Mesenchymal stem cell (in vitro differentiated cells and primary cell): Measurements from ENCODE around the gene TMEM272.
"Not testable (repeated sequence)": the region's sequence is repeated elsewhere in the genome, so short reads cannot be mapped to it uniquely, and the experiment has no call there.

Source experiments
- DNase-seq: peaks from one replicate; pipeline ENCODE4 v3.0.0-alpha.2; 2013
- H2AFZ ChIP-seq: one replicate; pipeline ENCODE4 v1.6.1; 2013; ENCODE audit warnings: low read depth, mild to moderate bottlenecking, control low read depth, inconsistent platforms, low read length, moderate library complexity
- H2AK5ac ChIP-seq: 2 replicates; pipeline ENCODE4 v1.6.1; 2013; ENCODE audit warnings: low read length, moderate library complexity, mild to moderate bottlenecking, inconsistent platforms; ENCODE audit not compliant: severe bottlenecking
- H2BK120ac ChIP-seq: one replicate; pipeline ENCODE4 v1.6.1; 2013; ENCODE audit warnings: low read depth, mild to moderate bottlenecking, inconsistent platforms, low read length, moderate library complexity
- H2BK12ac ChIP-seq, 2 experiments: one replicate each; pipeline ENCODE4 v1.6.1; 2013; ENCODE audit warnings: inconsistent platforms in 2 of 2, low read length in 2 of 2, mild to moderate bottlenecking in 2 of 2, moderate library complexity in 2 of 2, control low read depth in 1 of 2
- H2BK15ac ChIP-seq: one replicate; pipeline ENCODE4 v1.6.1; 2013; ENCODE audit warnings: mild to moderate bottlenecking, low read depth, inconsistent platforms; ENCODE audit not compliant: poor library complexity, severe bottlenecking
- H2BK5ac ChIP-seq: 2 replicates; pipeline ENCODE4 v1.6.1; 2013; ENCODE audit warnings: low read depth, mild to moderate bottlenecking, low read length, control low read depth, inconsistent platforms; ENCODE audit not compliant: poor library complexity, severe bottlenecking
- H3K14ac ChIP-seq, 2 experiments: one replicate each; pipeline ENCODE4 v1.6.1; 2013; ENCODE audit warnings: inconsistent platforms in 2 of 2, low read length in 2 of 2, control low read depth in 1 of 2, mild to moderate bottlenecking in 1 of 2, moderate library complexity in 1 of 2
- H3K18ac ChIP-seq, 2 experiments: one replicate each; pipeline ENCODE4 v1.6.1; 2013; ENCODE audit warnings: inconsistent platforms in 2 of 2, low read length in 2 of 2, control low read depth in 1 of 2, low read depth in 1 of 2, mild to moderate bottlenecking in 1 of 2
- H3K23ac ChIP-seq, 2 experiments: one replicate each; pipeline ENCODE4 v1.6.1; 2013; ENCODE audit warnings: inconsistent platforms in 2 of 2, low read length in 2 of 2, mild to moderate bottlenecking in 2 of 2, moderate library complexity in 2 of 2, control low read depth in 1 of 2
- H3K27ac ChIP-seq: 2 replicates; pipeline ENCODE4 v1.5.1; 2013; ENCODE audit warnings: mild to moderate bottlenecking, moderate library complexity, low read length, control low read depth, inconsistent platforms; ENCODE audit not compliant: poor library complexity, severe bottlenecking
- H3K27me3 ChIP-seq, 2 experiments: 2 replicates each; pipeline versions ENCODE4 v1.6.1 to v1.7.0; 2013; ENCODE audit warnings: low read length in 2 of 2, mild to moderate bottlenecking in 2 of 2, moderate library complexity in 2 of 2, control low read depth in 1 of 2, inconsistent platforms in 1 of 2; ENCODE audit not compliant: control insufficient read depth in 1 of 2, insufficient read depth in 1 of 2
- H3K36me3 ChIP-seq, 2 experiments: 2 replicates each; pipeline versions ENCODE4 v1.6.1 to v1.7.0; 2013; ENCODE audit warnings: low read length in 2 of 2, control low read depth in 1 of 2, inconsistent platforms in 1 of 2, low read depth in 1 of 2, mild to moderate bottlenecking in 1 of 2; ENCODE audit not compliant: insufficient read depth in 2 of 2, control insufficient read depth in 1 of 2
- H3K4ac ChIP-seq, 2 experiments: one replicate each; pipeline ENCODE4 v1.6.1; 2013; ENCODE audit warnings: inconsistent platforms in 2 of 2, low read length in 2 of 2, mild to moderate bottlenecking in 2 of 2, moderate library complexity in 2 of 2, control low read depth in 1 of 2, low read depth in 1 of 2
- H3K4me1 ChIP-seq: 2 replicates; pipeline ENCODE4 v1.6.1; 2013; ENCODE audit warnings: low read depth, low read length, control low read depth; ENCODE audit not compliant: control insufficient read depth, insufficient read depth
- H3K4me2 ChIP-seq: 2 replicates; pipeline ENCODE4 v1.6.1; 2013; ENCODE audit warnings: low read length, mild to moderate bottlenecking, inconsistent platforms; ENCODE audit not compliant: poor library complexity, severe bottlenecking
- H3K4me3 ChIP-seq, 2 experiments: 2 replicates each; pipeline versions ENCODE4 v1.5.1 to v1.7.0; 2013; ENCODE audit warnings: low read length in 2 of 2, mild to moderate bottlenecking in 2 of 2, control low read depth in 1 of 2, low read depth in 1 of 2; ENCODE audit not compliant: insufficient read depth in 1 of 2
- H3K79me1 ChIP-seq: replicated peaks from 2 replicates; pipeline ENCODE4 v1.6.1; 2013; ENCODE audit warnings: mild to moderate bottlenecking, control low read depth, low read length, inconsistent platforms; ENCODE audit not compliant: poor library complexity, severe bottlenecking
- H3K9ac ChIP-seq: 2 replicates; pipeline ENCODE4 v1.7.0; 2013; ENCODE audit warnings: mild to moderate bottlenecking, low read length, moderate library complexity
- H3K9me3 ChIP-seq: 2 replicates; pipeline ENCODE4 v1.7.0; 2013; ENCODE audit warnings: mild to moderate bottlenecking, low read length; ENCODE audit not compliant: control insufficient read depth
- H4K8ac ChIP-seq: one replicate; pipeline ENCODE4 v1.6.1; 2013; ENCODE audit warnings: inconsistent platforms, mild to moderate bottlenecking, low read length, moderate library complexity
- H4K91ac ChIP-seq: one replicate; pipeline ENCODE4 v1.6.1; 2013; ENCODE audit warnings: mild to moderate bottlenecking, low read length, inconsistent platforms
- WGBS: methylation state at CpG from one replicate; pipeline ENCODE4 v1.1.7; 2013; ENCODE audit warnings: mixed read lengths; 5-methylcytosine and 5-hydroxymethylcytosine counted together

Gene TMEM272

GRCh38 chr13:51825165-51825592, 19.8 kb downstream of the TMEM272 start:
- Histone ChIP-seq H3K4me2 (no peak overlapping the region), H3K27me3 (peaks cover 45 to 60% of the 10 kb centered on the region in 2 experiments), H4K91ac (no peak overlapping the region), H3K4me1 (no peaks in the 10 kb centered on the region), H2BK12ac (no peak overlapping the region), H3K23ac (no peak overlapping the region), H3K4ac (no peak overlapping the region), H3K14ac (no peak overlapping the region), H2AFZ (no peak overlapping the region), H3K4me3 (no peak overlapping the region), H2BK15ac (no peak overlapping the region), H3K18ac (no peak overlapping the region), H3K27ac (no peak overlapping the region), H3K79me1 (no peaks in the 10 kb centered on the region), H3K9ac (no peak overlapping the region), H2BK120ac (no peak overlapping the region), H4K8ac (no peak overlapping the region), H3K36me3 (no peaks in the 10 kb centered on the region), H2AK5ac (no peak overlapping the region), H2BK5ac (no peak overlapping the region), H3K9me3 (no peaks in the 10 kb centered on the region)
- WGBS, result 91% methylated on average over 2 of the region's 2 CpGs
- no peak for DNase-seq

- not testable (repeated sequence) for H4K8ac ChIP-seq, H3K4ac ChIP-seq, DNase-seq, H4K91ac ChIP-seq, H3K9ac ChIP-seq, H2AFZ ChIP-seq, H3K14ac ChIP-seq, H3K23ac ChIP-seq, H2BK5ac ChIP-seq, H2BK15ac ChIP-seq, H3K4me1 ChIP-seq, H2BK12ac ChIP-seq, H2BK120ac ChIP-seq, H3K27ac ChIP-seq, H3K4me3 ChIP-seq, H3K18ac ChIP-seq, H2AK5ac ChIP-seq, H3K9me3 ChIP-seq, H3K79me1 ChIP-seq, H3K4me2 ChIP-seq, H3K36me3 ChIP-seq
- WGBS, result 93% methylated on average over 10 of the region's 11 CpGs
- H3K27me3 ChIP-seq, result peaks cover 46 to 60% of the 10 kb centered on the region in 2 experiments
Measured at GRCh38 chr13:51824712-51825111, 20.3 kb downstream of the TMEM272 start.

- Histone ChIP-seq H3K4me2 (no peak overlapping the region), H3K27me3 (peaks cover 55 to 62% of the 10 kb centered on the region in 2 experiments), H3K23ac (no peak overlapping the region), H3K18ac (no peak overlapping the region), H4K91ac (no peak overlapping the region), H3K4me3 (no peak overlapping the region), H2AK5ac (no peak overlapping the region), H3K27ac (no peak overlapping the region), H2BK15ac (no peak overlapping the region), H3K36me3 (no peaks in the 10 kb centered on the region), H3K9me3 (no peaks in the 10 kb centered on the region), H3K14ac (no peak overlapping the region), H3K4me1 (peaks cover 2% of the 10 kb centered on the region), H2BK5ac (no peak overlapping the region), H4K8ac (no peak overlapping the region), H2AFZ (no peak overlapping the region), H2BK12ac (no peak overlapping the region), H2BK120ac (no peak overlapping the region), H3K4ac (no peak overlapping the region), H3K79me1 (no peaks in the 10 kb centered on the region), H3K9ac (no peak overlapping the region)
- 77% methylated on average over 1 of the region's 2 CpGs for WGBS
- DNase-seq, result no peak
Measured at GRCh38 chr13:51823863-51824262, 21.1 kb downstream of the TMEM272 start.

DNA sequence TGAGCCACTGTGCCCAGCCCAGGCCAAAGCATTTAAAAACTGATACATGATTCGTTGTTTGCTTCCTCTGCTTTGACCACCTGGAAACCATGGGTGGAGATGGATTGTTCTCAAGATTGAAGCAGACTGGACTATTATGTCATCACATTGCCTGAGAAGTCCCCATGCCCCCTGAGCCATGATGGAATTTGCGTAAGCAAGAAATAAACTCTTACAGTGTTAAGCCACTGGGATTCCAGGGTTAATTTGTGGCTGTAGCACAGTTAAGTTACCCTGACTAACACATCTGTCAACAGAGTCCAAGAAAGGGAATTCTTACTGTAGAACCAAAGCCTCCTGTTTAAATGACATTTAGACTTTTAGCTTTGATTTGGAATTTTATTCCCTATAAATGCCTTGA, 21.6 kb downstream of the TMEM272 start:
- H2BK120ac ChIP-seq, result no peak overlapping the region
- H2BK5ac ChIP-seq, result no peak overlapping the region
- no peak overlapping the region for H3K4me2 ChIP-seq
- no peak overlapping the region for H3K4me3 ChIP-seq
- no peak for DNase-seq
- peaks cover 57 to 62% of the 10 kb centered on the region in 2 experiments for H3K27me3 ChIP-seq
- H4K8ac ChIP-seq, result no peak overlapping the region
- no peak overlapping the region for H2AFZ ChIP-seq
- no peak overlapping the region for H4K91ac ChIP-seq
- WGBS, result 90% methylated on average over 2 of the region's 2 CpGs
- no peak overlapping the region for H2BK15ac ChIP-seq
- no peak overlapping the region for H3K18ac ChIP-seq
- no peak overlapping the region for H3K27ac ChIP-seq
- H3K14ac ChIP-seq, result no peak overlapping the region
- H3K9ac ChIP-seq, result no peak overlapping the region
- H3K36me3 ChIP-seq, result no peaks in the 10 kb centered on the region
- H3K4me1 ChIP-seq, result peaks cover 2% of the 10 kb centered on the region
- H2BK12ac ChIP-seq, result no peak overlapping the region
- H3K9me3 ChIP-seq, result no peaks in the 10 kb centered on the region
- no peak overlapping the region for H3K4ac ChIP-seq
- no peak overlapping the region for H2AK5ac ChIP-seq
- H3K23ac ChIP-seq, result no peak overlapping the region
- no peaks in the 10 kb centered on the region for H3K79me1 ChIP-seq
